Spleen (tissue), 7 donors: ENCODE measurements around the gene HECW1.

Source experiments
- POLR2A ChIP-seq, 3 donors: fragments of 450-650 bp; IDR thresholded peaks; one replicate each; pipeline ENCODE4 v1.5.1; 2017; ENCODE audit warnings: antibody characterized with exemption in 3 of 3, mild to moderate bottlenecking in 1 of 3
- TF ChIP-seq, protein P1 (sequence below), 11 experiments: fragments of 200-600 bp in 7 of 11; fragments of 450-650 bp in 4 of 11; sonication (generic) in 4 of 11; IDR thresholded peaks in 8 of 11; conservative IDR thresholded peaks in 3 of 11; 1 replicate in 7 of 11; 2 replicates in 4 of 11; pipeline versions ENCODE4 v1.4.0 to v1.8.0; 2016 to 2021; ENCODE audit warnings: antibody characterized with exemption in 11 of 11, inconsistent platforms in 4 of 11, mild to moderate bottlenecking in 1 of 11
- donor health status: DM: no; HTN: no; CAD: no; lungs with moderate emphysema.
- donor health status: DM: no; HTN: no; CAD: no.
- donor health status: DM: no; HTN: no; CAD: no.

DNA sequence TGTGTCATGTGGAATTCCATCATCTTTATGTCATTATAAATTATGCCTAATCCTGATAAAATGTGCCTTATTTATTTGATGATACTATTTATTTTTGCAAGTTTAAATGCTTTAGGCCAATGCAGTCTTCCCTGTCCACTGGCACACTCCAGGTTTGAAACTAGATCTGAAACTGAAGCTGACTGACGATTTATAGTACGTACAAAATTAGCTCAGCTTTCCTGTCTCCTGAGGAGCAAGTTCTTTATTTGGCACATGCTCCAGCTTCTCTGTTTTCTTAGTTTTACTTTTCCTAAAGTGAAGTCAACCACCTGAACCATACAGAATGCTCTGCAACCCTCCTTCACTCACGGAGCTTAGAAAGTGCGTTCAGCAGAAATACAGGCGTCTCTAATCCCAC, 164.1 kb downstream of the HECW1 start:
- TF ChIP-seq, protein P1, sequence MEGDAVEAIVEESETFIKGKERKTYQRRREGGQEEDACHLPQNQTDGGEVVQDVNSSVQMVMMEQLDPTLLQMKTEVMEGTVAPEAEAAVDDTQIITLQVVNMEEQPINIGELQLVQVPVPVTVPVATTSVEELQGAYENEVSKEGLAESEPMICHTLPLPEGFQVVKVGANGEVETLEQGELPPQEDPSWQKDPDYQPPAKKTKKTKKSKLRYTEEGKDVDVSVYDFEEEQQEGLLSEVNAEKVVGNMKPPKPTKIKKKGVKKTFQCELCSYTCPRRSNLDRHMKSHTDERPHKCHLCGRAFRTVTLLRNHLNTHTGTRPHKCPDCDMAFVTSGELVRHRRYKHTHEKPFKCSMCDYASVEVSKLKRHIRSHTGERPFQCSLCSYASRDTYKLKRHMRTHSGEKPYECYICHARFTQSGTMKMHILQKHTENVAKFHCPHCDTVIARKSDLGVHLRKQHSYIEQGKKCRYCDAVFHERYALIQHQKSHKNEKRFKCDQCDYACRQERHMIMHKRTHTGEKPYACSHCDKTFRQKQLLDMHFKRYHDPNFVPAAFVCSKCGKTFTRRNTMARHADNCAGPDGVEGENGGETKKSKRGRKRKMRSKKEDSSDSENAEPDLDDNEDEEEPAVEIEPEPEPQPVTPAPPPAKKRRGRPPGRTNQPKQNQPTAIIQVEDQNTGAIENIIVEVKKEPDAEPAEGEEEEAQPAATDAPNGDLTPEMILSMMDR (IDR thresholded peaks at IDR 0.05 in 8 of 11, conservative IDR thresholded peaks at IDR 0.05 in 3 of 11): no peak
- TF ChIP-seq POLR2A (IDR thresholded peaks at IDR 0.05): no peak
